GM19240 (cell line): ENCODE data around the gene LRRC10B.

Experiments used
- DNase-seq: peaks from one replicate; pipeline ENCODE4 v3.0.0; 2011; ENCODE audit warnings: low spot score; ENCODE audit not compliant: insufficient read length

The LRRC10B gene

DNA sequence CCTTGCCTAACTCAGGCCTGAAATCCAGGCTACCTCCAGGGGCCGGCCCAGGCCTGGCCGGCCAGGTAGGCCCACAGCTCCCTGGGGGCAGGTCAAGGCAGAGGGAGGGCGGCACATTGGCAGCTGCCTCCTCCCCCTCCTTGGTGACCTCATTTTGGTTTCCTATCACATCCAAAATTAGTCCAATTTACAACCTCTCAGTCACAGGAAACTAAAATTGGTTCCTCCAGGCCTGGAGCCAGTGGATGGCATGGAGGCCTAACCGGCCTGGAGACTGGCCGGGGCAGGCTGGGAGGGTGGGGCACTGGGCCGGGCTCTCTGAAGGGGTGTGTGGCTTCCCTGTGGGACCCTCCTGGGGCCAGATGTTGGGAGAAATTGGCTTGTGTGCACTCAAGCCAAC, 35.9 kb downstream of the LRRC10B start:
- no peak for DNase-seq

DNA sequence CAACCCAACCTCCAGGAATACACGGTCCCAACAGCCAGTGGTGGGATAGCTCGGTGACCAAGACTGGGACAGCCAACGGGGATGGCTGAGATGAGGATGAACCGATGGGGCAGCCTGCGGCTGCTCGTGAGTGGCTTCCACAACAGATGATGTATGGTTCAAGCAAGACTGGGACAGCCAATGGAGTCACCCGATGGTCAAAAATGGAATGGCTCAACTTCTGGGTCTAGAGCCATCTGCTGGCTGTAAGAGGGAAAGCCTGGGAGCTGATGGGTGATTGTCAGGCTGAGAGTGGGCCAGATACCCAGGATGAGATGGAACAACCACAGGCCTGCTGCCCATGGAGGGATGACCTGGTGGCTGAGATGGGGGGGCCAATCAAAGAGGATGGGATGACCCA, 36.8 kb downstream of the LRRC10B start:
- DNase-seq: peak; percentile 47

DNA sequence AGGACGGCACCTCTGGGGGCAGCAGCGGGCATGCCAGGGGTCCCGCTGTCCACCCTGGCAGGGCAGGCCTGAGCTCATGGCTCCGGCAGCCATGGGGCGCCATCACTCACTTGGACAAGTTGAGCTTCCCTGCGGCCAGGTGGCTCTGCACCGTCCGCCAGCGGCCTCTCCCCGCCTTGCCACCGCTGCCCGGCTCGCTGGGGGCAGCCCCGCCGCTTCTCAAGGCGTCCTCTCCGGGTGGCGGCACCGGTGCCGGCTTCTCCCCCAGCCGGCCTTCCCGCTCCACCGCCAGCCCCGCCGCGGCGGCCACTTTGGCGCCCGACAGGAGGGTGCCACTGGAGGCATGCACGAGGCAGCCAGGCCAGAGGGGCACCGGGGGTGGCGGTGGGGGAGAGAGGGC, 37.4 kb downstream of the LRRC10B start:
- no peak for DNase-seq

DNA sequence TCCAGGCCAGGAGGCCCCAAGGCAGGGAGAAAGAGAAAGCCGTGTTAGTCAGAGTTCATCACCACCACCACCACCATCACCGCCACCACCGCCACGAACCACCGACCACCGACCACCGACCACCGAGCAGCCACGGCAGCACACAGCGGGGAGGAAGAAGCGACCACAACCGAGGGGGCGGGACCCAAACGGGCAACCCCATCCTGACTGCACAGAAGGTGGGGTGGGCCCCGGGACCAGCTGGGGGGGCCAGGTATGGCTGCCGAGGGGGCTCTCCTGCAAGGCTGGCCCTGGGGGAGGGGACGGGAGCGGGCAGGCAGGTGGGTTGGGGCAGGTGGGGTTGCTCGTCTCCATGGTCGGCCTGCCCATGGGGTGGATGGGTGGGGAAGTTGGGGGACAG, 38.1 kb downstream of the LRRC10B start:
- no peak for DNase-seq

DNA sequence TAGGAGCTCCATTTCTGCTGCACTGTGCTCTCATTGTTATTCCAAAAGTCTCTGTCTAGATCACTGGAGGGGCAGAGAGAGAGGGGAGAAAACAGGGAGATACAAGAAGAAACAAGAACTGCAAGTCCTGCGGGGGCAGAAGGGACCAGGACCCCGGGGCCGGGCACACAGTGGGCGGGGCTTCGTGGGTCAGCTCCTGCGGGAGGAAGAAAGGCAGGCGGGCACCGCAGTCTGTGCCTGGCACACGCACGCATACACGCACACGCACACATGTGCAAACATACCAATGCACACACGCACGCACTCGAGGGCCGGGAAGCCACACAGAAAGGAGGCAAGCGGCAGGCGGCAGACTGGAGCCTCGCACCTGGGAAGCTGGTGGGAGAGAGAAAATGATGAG, 38.7 kb downstream of the LRRC10B start:
- no peak for DNase-seq

DNA sequence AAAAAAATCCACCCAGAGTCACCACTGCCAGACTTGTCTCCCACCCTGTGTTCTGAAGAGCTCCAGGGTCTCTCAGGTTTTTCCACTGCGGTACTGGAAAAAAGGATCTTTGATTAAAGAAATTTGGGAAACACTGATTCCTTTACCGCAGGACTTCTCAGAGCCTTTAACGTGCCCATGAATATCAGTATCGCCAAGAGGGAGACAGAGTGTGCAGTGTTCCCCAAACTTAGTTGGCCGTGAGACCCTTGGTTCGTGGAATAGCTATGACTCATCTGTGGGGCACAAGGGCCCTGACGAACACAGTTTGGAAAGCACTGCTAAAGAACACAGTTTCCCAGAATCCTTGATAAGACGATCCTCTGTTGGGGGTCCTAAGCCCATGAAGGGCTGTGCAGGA, 40.6 kb downstream of the LRRC10B start:
- DNase-seq: no peak

DNA sequence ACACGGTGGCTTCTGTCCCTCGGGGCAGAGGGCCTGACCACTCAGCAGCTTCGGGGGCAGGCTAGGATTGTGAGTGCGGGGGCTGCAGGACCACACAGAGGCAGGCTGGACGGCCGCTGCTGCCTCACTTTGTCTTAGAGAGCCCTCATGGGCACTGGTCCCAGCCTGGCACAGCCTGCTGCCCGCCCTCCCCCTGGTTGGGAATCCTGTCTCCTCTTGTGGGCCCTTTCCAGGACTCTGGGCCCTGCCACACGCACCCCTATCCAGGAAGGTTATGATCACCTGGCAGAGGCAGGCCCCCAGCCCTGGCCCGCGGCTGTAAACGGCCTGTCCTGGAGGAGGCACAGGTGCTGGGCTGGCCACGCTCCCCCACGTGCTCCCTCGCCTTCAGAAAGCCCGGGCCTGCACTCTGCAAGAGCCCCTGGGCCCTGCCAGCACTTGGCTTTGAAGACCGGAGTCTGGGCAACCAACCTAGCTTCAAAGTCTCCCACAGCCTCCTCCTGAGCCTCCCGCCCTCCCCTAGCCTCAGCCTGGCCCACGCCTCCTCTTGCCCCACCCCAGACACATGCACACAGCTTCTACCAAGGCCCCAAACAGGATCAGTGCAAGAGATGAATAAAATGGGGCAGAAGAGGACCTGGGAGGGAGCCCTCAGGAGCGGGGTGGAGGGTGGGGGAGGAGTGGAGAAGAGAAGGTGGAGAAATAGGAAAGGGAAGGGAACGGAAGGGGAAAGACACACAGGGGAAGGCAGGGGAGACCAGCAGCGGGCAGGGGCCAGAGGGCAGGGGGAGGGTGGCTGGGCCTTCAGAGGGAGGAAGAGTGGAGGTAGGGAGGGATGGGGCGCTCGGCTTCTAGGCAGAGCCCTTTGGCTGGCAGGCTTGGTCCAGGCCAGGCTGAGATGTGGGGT, 41.4 kb downstream of the LRRC10B start:
- no peak for DNase-seq

DNA sequence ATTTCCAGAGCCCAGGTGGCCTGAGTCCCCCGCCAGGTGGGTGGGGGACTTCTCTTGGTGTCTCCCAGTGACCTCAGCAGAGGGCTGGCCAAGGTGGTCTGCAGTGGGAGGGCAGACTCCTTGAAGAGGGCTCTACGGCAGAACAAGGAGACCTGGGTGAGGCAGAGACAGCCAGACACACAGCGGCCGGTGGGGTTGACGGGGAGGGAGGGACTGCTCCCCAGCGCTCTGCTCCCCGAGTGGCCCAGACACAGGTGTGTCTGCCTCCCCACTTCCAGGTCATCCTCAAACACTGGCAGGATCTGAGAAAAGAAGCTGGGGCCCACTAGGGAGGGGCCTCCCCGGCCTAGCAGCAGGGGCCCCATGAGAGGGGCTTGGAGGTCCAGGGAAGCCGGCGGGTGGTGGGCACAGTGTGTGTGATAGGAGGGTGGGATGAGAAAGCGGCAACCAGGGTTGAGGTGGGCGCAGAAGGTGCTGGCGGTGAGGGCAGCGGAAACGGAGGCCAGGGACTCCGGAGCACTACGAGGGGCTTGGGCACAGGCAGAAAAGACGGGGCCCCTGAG, 42.2 kb downstream of the LRRC10B start:
- no peak for DNase-seq

DNA sequence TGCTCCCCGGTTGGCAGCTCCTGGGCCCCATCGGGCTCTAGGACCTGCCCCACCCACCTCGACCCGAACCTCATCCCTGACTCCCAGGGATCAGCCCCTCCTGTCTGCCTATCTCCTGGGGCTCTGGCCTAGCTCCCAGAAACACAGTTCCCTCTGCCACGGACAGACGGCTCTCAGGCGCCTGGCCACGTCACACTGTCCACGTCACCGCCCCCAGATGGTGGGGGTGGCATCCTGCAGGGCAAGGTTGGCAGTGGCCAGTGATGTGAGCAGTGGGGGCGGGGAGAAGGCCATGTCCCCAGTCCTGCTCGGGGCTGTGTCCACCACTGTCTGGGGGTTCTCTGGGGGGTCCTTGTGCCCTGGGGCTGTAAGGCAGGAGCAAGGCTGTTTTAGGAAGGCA, 43.1 kb downstream of the LRRC10B start:
- DNase-seq: no peak

DNA sequence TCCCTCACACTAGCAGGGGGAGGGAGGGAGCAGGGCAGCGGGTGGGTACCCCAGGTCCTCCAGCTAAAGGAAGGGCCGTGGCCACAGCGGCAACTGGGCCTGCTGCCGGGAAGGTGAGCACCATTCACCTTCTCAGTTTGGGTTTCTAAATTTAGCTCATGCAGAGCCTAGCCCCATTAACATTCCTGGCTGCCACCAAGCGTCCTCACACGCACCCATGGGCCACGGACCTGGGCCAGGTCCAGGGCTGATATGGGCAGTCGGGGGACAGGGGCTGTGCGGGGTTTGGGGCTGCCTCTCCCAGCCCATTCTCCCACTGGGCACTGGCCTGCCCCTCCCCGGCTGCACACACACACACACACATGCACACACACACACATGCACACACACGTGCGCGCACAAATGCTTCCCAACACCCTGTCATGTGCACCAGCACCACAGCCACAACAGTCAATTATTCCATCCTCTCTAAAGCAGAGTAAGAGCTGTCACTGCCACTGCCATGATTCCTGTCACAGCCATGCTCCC, 43.6 kb downstream of the LRRC10B start:
- no peak for DNase-seq

DNA sequence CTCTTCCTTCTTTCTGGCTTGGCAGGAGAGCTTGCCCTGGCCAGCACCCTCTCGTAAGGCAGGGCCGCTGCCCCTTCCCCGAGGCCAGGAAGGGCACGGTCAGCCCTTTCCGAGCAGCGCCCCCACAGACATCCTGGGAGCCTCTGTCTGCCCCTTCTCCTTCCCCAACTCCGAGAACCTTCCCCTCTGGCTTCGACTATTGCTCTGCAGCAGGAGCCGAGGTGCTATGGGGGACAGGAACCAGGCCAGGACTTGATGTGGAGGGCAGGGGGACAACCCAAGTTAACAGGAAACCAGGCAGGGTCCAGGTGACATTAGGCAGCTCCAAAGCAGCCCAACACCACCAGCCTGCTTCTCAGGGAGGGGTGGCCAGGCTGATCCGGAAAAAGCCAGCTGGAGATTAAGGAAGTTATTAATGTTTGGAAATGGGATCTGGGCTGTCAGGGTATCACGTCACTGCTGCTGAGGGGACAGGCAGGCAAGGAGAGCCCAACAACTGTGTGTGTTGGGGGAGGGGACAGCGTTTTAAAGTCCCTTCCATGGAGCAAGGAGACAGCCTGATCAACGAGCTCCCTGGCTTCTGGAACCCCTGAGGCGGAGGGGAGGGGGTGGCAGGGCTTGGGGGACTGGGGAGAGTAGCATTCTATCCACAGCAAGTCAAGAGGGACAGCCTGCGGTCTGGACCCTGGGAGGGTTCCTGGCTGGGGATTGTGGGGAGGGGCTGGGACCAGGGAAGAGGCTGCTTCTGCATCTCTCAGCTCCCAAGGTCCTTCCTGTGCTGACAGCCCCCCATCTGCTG, 45.0 kb downstream of the LRRC10B start:
- DNase-seq: no peak

DNA sequence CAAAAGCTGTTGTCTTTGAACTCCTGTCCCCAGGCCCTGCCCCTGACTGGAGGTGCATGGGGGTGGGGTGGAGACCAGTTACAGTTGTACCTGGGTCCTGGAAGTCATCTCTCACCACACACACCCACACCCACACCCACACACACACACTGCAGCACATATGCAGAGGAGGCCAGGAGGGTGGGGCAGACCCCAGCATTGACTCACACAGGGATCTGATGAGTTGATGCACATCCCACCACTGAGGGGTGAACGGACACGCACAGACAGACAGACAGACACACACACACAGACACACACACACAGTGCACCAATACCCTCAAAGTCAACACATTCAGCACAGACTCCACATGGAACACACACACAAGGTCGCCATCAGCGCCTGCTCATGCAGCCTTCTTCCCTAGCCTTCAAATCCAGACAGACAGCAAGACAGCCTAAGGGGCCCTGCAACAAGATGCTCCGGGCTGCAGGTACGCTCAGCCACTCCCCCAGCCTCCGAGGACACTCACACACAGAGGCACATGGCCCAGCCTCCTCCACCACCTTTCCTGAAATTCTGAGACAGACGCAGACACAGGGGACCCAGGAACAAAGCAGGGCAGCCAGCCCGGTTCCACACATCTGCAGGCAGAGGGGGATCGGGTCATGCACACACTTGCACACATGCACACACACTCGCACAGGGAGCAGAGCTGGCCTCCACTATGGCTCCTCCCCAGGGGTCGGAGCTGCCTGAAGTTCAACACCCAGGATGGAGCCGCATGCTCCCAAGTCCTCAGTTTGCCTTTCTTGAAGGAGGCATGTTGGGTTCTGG, 45.8 kb downstream of the LRRC10B start:
- DNase-seq: no peak

DNA sequence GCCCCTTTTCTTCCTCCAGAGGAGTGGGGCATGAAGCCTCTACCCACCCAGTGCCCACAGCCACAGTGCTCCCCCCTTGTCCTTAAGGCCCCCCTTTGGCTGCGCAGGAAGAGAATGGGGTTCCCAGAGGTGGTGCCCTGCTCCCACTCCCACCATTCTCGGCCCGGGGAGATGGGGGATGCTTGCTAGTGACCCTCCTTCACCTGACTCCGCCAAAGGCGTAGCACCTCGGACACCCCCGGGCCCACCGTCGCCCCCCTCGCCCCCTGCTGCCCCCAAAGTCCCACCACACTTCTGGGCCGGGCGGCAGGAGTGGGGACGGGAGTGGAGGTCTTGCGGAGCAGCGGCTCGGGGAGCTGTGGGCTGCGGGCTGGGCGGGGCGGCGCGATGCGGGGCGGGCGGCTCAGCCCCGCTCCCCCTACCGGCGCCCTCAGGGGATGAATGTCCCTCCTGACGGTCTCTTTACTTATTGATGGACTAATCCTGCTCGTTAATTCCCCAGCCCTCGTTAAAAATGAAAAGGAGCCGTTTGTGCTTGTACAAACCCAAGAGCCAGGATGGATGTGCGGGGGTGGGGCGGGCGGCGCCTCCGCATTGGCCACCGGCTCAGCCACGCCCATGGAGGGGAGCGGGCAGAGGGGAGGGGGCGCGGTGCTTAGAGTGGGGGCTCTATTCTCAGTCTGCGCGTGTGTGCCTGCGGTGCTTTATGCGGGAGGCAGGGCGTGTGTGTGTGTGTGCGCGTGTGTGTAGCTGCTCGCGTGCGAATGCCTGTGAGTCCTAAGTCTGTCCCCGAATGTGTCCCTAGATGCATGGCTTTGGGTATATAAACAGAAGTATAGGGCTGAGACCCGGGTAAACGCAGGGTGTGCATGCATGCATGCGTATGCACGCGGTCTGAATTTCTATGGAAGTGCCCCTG, 46.8 kb downstream of the LRRC10B start:
- DNase-seq: no peak

DNA sequence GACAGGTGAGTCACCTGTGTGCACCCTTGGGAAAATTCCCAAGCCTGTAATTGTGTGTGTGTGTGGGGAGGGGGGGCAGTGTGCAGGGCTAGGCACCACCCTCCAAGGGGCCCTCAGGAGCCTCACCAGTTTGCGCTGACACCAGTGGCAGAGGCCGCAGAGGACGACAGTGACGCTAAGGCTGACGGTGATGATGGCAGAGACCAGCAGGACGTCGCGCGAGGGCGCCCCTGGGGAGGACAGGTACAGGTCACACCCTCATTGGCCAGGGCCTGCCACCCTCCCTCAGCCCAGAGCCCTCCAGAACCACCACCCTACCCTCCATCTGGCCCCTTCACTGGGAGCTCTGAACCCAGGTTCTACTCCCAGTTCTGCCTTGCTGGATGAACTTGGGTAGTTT, 47.4 kb downstream of the LRRC10B start:
- DNase-seq: no peak

DNA sequence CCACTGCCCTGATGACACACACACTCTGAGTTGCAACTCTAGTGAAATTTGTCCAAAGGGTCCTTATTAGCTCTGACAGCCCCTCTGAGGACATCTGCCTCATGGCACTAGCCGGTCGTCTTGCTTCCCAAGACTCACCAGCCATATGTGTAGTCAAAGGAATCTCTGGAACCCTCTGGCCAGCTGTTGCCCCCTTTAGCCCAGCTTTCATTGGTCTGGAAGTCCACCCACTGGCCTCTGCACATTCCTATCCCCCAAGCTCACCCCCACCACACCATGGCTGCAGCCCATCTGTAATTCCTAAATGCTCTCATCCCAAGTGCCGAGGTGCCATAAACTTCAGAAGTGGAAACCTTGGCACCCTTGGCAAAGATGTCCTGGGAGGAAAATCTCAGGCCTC, 48.1 kb downstream of the LRRC10B start:
- DNase-seq: no peak
